GM04504 (cell line): ENCODE data around the gene SLC49A3.
"Not testable (repeated sequence)": the region's sequence is repeated elsewhere in the genome, so short reads cannot be mapped to it uniquely, and the experiment has no call there.

ENCODE experiments used
- DNase-seq: peaks from one replicate; pipeline ENCODE4 v3.0.0-alpha.2; 2012; ENCODE audit warnings: low read depth

Gene SLC49A3

GRCh38 chr4:721261-722168 lies 32.6 kb upstream of the SLC49A3 start:
- no peak for DNase-seq

DNA sequence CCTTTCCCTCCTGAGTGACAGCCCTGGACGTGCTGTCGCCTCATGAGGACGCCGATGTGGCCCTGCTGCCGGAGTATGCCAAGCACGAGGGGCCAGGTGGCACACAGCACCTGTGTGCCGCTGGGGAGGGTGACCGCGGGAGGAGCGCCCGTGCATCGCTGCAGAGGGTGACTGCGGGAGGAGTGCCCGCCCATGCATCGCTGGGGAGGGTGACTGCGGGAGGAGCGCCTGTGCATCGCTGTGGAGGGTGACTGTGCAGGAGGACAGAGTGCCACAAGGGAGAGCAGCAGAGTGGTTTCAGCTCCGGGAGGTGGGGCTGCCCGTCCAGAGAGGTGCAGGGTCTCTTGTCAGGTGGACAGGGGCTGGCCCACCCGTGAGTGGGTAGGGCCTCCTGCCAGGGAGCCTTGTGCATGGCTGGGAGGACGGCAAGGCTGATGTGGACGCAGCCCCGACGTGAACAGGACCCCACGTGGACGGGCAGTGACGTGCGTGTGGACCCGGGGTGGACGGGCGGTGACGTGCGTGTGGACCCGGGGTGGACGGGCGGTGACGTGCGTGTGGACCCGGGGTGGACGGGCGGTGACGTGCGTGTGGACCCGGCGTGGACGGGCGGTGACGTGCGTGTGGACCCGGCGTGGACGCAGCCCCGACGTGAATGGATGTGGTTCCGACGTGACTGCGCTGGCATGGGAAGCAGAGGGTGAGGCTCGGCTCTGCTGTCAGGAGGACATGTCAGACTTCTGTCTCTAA lies 31.3 kb upstream of the SLC49A3 start:
- no peak for DNase-seq

GRCh38 chr4:718460-718859 lies 29.5 kb upstream of the SLC49A3 start:
- DNase-seq: no peak

GRCh38 chr4:717601-718320 lies 28.8 kb upstream of the SLC49A3 start:
- DNase-seq: no peak

DNA sequence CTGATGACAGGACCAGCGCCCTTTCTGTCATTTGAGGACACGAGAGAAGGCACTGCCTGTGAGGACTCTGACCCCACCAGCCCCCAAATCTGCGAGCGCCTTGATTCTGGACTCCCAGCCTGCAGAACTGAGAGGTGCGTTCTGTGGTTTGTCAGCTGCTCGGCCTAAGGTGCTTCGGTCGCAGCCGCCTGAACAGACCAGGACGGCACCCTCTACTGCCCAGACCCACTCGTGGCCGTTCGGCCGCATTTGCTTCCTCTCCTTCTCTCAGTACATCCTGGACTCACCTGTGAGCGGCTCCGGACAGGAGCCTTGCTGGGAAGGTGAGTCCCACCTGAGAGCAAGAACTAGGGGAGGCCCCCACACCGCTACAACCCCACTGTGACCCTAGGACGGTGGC lies 25.1 kb upstream of the SLC49A3 start:
- DNase-seq: no peak

GRCh38 chr4:712916-713632 lies 24.1 kb upstream of the SLC49A3 start:
- no peak for DNase-seq

GRCh38 chr4:712093-712492 lies 23.1 kb upstream of the SLC49A3 start:
- DNase-seq: no peak

- DNase-seq: no peak
These were observed 22.0 kb upstream of the SLC49A3 start for GRCh38 chr4:710916-711315.

- DNase-seq: no peak
These were observed 21.2 kb upstream of the SLC49A3 start for GRCh38 chr4:710116-710515.

DNA sequence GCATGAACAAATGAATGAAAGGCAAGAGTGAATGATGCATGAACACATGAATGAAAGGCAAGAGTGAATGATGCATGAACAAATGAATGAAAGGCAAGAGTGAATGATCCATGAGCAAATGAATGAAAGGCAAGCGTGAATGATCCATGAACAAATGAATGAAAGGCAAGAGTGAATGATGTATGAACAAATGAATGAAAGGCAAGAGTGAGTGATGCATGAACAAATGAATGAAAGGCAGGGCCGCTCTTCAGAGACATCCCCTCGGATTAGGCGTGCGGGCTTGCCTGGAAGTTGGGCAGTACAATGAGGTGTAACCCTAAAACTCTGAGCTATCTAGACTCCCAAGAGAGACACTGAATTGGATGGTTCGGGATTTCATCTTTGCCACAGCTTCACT lies 20.4 kb upstream of the SLC49A3 start:
- no peak for DNase-seq

- DNase-seq: no peak
These were observed 19.6 kb upstream of the SLC49A3 start for GRCh38 chr4:708631-708933.

GRCh38 chr4:707929-708630 lies 19.1 kb upstream of the SLC49A3 start:
- no peak for DNase-seq

DNA sequence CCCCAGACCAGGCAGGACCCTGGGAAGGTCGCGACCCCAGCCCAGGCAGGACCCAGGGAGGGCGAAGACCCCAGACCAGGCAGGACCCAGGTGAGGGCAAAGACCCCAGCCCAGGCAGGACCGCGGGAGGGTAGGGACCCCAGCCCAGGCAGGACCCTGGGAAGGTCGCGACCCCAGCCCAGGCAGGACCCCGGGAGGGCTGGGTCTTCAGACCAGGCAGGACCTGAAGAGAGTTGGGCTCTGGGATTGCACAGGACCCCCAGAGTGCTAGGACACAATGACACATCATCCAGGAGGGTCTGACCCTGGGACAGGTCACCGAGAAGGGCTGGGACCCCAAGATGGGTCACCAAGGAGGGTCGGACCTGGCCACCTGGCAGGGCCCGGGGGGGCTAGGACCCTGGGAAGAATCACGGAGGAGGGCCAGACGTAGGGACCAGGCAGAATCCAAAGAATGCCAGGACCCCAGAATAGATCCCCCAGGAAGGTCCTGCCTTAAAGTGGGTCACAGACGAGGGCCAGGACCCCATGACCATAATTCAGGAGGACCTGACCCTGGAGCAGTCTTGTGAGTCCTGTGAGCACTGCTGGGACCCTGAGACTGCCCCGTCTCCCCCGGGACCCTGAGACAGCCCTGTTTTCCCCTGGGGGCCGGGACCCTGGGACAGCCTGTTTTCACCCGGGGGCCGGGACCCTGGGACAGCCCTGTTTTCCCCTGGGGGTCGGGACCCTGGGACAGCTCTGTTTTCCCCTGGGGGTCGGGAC lies 18.1 kb upstream of the SLC49A3 start:
- DNase-seq: no peak

DNA sequence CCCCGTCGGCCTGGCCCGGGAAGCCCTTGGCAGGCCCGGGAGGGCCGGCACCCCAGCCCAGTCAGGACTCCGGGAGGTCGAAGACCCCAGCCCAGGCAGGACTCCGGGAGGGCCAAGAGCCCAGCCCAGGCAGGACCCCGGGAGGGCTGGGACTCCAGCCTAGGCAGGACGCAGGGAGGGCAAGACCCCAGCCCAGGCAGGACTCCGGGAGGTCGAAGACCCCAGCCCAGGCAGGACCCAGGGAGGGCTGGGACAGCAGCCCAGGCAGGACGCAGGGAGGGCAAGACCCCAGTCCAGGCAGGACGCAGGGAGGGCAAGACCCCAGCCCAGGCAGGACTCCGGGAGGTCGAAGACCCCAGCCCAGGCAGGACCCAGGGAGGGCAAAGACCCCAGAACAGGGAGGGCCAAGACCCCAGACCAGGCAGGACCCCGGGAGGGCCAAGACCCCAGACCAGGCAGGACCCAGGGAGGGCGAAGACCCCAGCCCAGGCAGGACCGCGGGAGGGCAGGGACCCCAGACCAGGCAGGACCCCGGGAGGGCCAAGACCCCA lies 17.2 kb upstream of the SLC49A3 start:
- DNase-seq: not testable (repeated sequence)

GRCh38 chr4:705278-706082 lies 16.5 kb upstream of the SLC49A3 start, which contains the start of gene PCGF3:
Gene PCGF3, plus strand, starts transcription at chr4:705832. Its CDS starts 27,849 bp downstream, at chr4:733681.
- peak; percentile 89 for DNase-seq

DNA sequence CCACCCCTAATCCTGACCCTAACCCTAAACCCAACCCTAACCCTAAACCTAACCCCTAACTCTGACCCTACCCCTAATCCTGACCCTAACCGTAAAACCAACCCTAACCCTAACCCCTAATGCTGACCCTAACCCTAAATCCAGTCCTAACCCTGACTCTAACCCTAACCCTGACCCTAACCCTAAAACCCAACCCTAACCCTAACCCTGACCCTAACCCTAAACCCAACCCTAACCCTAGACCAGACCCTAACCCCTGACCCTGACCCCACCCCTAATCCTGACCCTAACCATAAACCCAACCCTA lies 16.0 kb upstream of the SLC49A3 start:
- DNase-seq: no peak

DNA sequence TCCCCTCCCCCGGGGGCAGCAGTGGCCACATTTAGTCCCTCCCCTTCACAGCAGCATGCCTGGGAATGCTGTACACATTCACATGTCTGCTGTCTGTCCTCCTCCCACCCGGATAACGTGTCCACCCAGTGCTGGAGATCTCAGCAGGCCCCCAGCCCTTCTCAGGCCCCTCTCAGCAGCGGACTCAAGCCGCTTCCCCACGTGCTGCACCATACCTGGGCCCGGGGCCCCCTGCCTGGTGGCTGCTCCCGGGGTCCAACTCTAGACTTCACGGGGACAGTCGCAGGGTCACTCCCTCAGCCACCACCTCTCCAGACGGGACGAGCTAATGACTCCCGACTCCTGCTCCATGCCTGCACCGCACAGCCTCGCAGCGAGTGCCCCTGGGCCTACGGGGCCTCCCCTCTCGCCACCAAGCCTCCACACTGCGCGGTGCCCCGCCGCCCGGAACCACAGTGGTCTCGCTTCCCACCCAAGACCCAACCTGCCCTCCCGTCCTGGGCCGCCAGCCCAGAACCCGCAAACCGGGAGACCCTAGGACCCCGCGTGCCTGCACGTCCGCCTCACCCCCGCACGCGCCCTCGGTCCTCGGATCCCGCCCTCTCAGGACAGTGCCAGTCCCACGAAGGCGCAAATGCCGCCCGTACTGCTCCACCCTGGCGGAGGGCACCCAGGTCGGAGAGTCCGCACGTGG lies 15.4 kb upstream of the SLC49A3 start:
- no peak for DNase-seq

DNA sequence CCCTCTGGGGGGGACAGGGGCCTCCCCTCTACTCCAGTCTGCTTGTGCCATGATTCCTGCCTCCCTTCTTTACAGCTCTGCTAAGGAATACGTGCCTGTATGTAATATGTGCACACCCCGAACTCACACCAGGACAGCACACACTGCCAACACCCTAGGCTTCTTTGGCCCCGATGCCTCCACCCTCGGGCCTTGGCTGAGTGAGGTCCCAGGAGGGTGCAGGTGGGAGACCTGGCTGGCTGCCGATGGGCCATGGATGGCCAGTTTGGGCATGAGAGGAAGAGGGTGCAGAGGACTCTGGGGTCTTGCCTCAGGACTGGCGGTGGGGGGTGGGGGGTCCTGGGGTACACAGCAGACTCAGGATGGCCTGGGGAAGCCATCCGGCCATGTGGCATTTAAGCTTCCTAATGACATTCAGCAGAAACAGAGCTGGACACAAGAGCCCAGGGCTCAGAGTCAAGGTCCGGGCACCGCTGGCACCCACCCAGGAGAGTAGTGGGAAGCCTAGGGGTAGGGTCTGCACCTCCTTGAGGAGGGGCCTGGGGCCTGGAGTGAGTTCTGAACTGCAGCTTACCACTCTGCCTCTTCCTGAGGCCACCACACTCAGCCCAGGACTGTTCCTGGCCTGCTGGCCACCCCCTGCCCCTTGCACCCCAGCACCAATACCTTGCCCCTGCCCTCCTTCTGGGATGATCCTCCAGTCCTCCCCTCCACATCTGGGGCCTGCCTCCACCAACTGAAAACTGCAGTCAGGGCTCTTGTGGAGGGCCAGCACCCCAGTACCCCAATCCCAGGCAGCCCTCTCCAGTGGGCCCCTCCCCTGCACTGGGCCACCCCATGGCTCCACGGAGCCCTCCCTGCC lies 14.6 kb upstream of the SLC49A3 start:
- no peak for DNase-seq
